ENCODE results near the gene NAA25.

DNA sequence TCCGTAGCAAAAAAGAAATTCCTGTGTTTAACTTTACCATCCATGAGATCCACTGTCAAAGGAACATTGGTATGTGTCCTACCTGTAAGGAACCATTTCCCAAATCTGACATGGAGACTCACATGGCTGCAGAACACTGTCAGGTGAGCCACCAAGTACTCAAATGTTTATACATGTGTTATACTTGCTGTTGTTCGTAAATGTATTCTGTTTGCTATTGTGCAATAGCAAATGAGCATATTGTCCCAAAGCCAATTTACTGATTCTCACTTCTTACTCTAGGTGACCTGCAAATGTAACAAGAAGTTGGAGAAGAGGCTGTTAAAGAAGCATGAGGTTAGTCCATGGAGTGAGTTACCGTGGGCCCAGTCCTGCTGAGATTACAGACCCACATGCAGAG lies 26.1 kb upstream of the NAA25 start:
- no peak for TF ChIP-seq TAF1 (IDR thresholded peaks at IDR 0.05; ENCODE audit: low read depth)
- no peak for TF ChIP-seq CTCF (IDR thresholded peaks at IDR 0.05; ENCODE audit: poor library complexity, severe bottlenecking)
- no peak for TF ChIP-seq MXI1 (conservative IDR thresholded peaks at IDR 0.05; ENCODE audit: poor library complexity, severe bottlenecking)
- TF ChIP-seq EP300 (conservative IDR thresholded peaks at IDR 0.05; ENCODE audit: poor library complexity, severe bottlenecking): no peak
- no peak for TF ChIP-seq EZH2 (IDR thresholded peaks at IDR 0.05; ENCODE audit: borderline replicate concordance, insufficient read depth, low read length, poor library complexity, severe bottlenecking)
- TF ChIP-seq POLR2AphosphoS5 (IDR thresholded peaks at IDR 0.05): no peak
